Skeletal muscle cell (primary cell): ENCODE measurements around the gene PITX3.

Experiments used
- DNase-seq: peaks from one replicate; pipeline ENCODE4 v3.0.0-alpha.2; 2010; ENCODE audit warnings: low read depth
- H3K4me3 ChIP-seq: 2 replicates; pipeline ENCODE4 v1.5.1; 2011; ENCODE audit warnings: low read depth, mild to moderate bottlenecking, control low read depth, low read length, moderate library complexity

Gene PITX3

GRCh38 chr10:102241444-102242117 lies at the start of gene PITX3:
Gene PITX3 (minus strand): TSS chr10:102241512. CDS start chr10:102232080, 9,432 bp downstream.
- peak; percentile 77 for DNase-seq
- H3K4me3 ChIP-seq: peak within 1 kb of the TSS; percentile 68

- no peak overlapping the region for H3K4me3 ChIP-seq
- no peak for DNase-seq
Measured at GRCh38 chr10:102289840-102290239, 48.5 kb upstream of the PITX3 start.

GRCh38 chr10:102289356-102289755 lies 48.0 kb upstream of the PITX3 start:
- H3K4me3 ChIP-seq: no peak overlapping the region
- no peak for DNase-seq

GRCh38 chr10:102287991-102288390 lies 46.7 kb upstream of the PITX3 start:
- no peak overlapping the region for H3K4me3 ChIP-seq
- no peak for DNase-seq

- DNase-seq: no peak
- H3K4me3 ChIP-seq: no peak overlapping the region
Measured at GRCh38 chr10:102287538-102287937, 46.2 kb upstream of the PITX3 start.

GRCh38 chr10:102286216-102286615 lies 44.9 kb upstream of the PITX3 start:
- no peak overlapping the region for H3K4me3 ChIP-seq
- DNase-seq: no peak

GRCh38 chr10:102285133-102285532 lies 43.8 kb upstream of the PITX3 start:
- no peak overlapping the region for H3K4me3 ChIP-seq
- no peak for DNase-seq

- no peak overlapping the region for H3K4me3 ChIP-seq
- no peak for DNase-seq
Measured at GRCh38 chr10:102284531-102284930, 43.2 kb upstream of the PITX3 start.

- no peak for DNase-seq
- H3K4me3 ChIP-seq: no peak overlapping the region
Measured at GRCh38 chr10:102283890-102284289, 42.6 kb upstream of the PITX3 start.

- H3K4me3 ChIP-seq: no peak overlapping the region
- DNase-seq: no peak
Measured at GRCh38 chr10:102283488-102283887, 42.2 kb upstream of the PITX3 start.

- H3K4me3 ChIP-seq: peak overlapping the region; percentile 21
- no peak for DNase-seq
Measured at GRCh38 chr10:102281102-102281487, 39.8 kb upstream of the PITX3 start.

- peak overlapping the region; percentile 21 for H3K4me3 ChIP-seq
- DNase-seq: no peak
Measured at GRCh38 chr10:102280397-102281101, 39.2 kb upstream of the PITX3 start.

GRCh38 chr10:102279104-102279503 lies 37.8 kb upstream of the PITX3 start:
- H3K4me3 ChIP-seq: no peak overlapping the region
- no peak for DNase-seq

GRCh38 chr10:102275343-102275742 lies 34.0 kb upstream of the PITX3 start:
- DNase-seq: no peak
- H3K4me3 ChIP-seq: no peak overlapping the region

GRCh38 chr10:102274062-102274461 lies 32.8 kb upstream of the PITX3 start:
- no peak overlapping the region for H3K4me3 ChIP-seq
- no peak for DNase-seq

GRCh38 chr10:102269017-102269416 lies 27.7 kb upstream of the PITX3 start:
- peak; percentile 64 for DNase-seq
- H3K4me3 ChIP-seq: no peak overlapping the region

GRCh38 chr10:102268375-102268888 lies 27.1 kb upstream of the PITX3 start:
- peak; percentile 48 for DNase-seq
- no peak overlapping the region for H3K4me3 ChIP-seq

GRCh38 chr10:102267748-102268147 lies 26.4 kb upstream of the PITX3 start:
- peak; percentile 68 for DNase-seq
- no peak overlapping the region for H3K4me3 ChIP-seq

- DNase-seq: no peak
- H3K4me3 ChIP-seq: no peak overlapping the region
Measured at GRCh38 chr10:102266670-102267069, 25.4 kb upstream of the PITX3 start.

- DNase-seq: no peak
Measured at GRCh38 chr10:102264371-102264770, 23.1 kb upstream of the PITX3 start.

More at GRCh38 chr10:102264371-102264770, 23.1 kb upstream of the PITX3 start:
- no peak overlapping the region for H3K4me3 ChIP-seq
